ENCODE results near the gene TDRD7.

- TF ChIP-seq CTCF (IDR thresholded peaks at IDR 0.05; ENCODE audit: insufficient read depth, low read depth, low read length) (no peak), EZH2 (IDR thresholded peaks at IDR 0.05; ENCODE audit: insufficient read depth, low read length) (no peak)
These were observed 109.9 kb downstream of the TDRD7 start for GRCh38 chr9:97521576-97522333.
